KMS-11 (cell line): ENCODE data around the gene PGAP2.

Experiments
- H2AFZ ChIP-seq: fragments of 200-600 bp; sonication (generic); 2 replicates; pipeline ENCODE4 v1.6.1; 2016; ENCODE audit warnings: antibody characterized with exemption, mixed run types, low read depth
- H3K27ac ChIP-seq: fragments of 200-600 bp; sonication (generic); 2 replicates; pipeline ENCODE4 v1.6.1; 2016; ENCODE audit warnings: mild to moderate bottlenecking, mixed run types
- H3K27me3 ChIP-seq: fragments of 200-600 bp; sonication (generic); 2 replicates; pipeline ENCODE4 v1.6.1; 2017; ENCODE audit warnings: mild to moderate bottlenecking, low read depth, mixed run types, moderate library complexity; ENCODE audit not compliant: insufficient read depth
- H3K36me3 ChIP-seq: fragments of 200-600 bp; sonication (generic); 2 replicates; pipeline ENCODE4 v1.6.1; 2017; ENCODE audit warnings: mild to moderate bottlenecking, mixed run types; ENCODE audit not compliant: insufficient read depth
- H3K4me1 ChIP-seq: fragments of 200-600 bp; sonication (generic); 2 replicates; pipeline ENCODE4 v1.6.1; 2016; ENCODE audit warnings: mild to moderate bottlenecking, low read depth, mixed run types; ENCODE audit not compliant: poor library complexity, severe bottlenecking
- H3K4me2 ChIP-seq: fragments of 200-600 bp; sonication (generic); 2 replicates; pipeline ENCODE4 v1.7.0; 2016; ENCODE audit warnings: mild to moderate bottlenecking, mixed run types
- H3K4me3 ChIP-seq: fragments of 200-600 bp; sonication (generic); IDR thresholded peaks from 2 replicates; pipeline ENCODE4 v1.6.1; 2017; ENCODE audit warnings: low read depth, low read length, mixed read lengths; ENCODE audit not compliant: insufficient read depth
- H3K79me2 ChIP-seq: fragments of 200-600 bp; sonication (generic); 2 replicates; pipeline ENCODE4 v1.6.1; 2016; ENCODE audit warnings: low read depth, mixed run types; ENCODE audit not compliant: insufficient read depth
- H3K9ac ChIP-seq: fragments of 200-600 bp; sonication (generic); 2 replicates; pipeline ENCODE4 v1.6.1; 2016; ENCODE audit warnings: mild to moderate bottlenecking, mixed run types
- H4K20me1 ChIP-seq: fragments of 200-600 bp; sonication (generic); 2 replicates; pipeline ENCODE4 v1.6.1; 2016; ENCODE audit warnings: mild to moderate bottlenecking, mixed run types; ENCODE audit not compliant: insufficient read depth
- TF ChIP-seq, protein P1 (sequence below): fragments of 200-600 bp; sonication (generic); conservative IDR thresholded peaks from 2 replicates; pipeline ENCODE4 v1.6.1; 2017; ENCODE audit warnings: low read depth, mild to moderate bottlenecking, antibody characterized with exemption, low read length, moderate library complexity, mixed read lengths

Gene PGAP2

DNA sequence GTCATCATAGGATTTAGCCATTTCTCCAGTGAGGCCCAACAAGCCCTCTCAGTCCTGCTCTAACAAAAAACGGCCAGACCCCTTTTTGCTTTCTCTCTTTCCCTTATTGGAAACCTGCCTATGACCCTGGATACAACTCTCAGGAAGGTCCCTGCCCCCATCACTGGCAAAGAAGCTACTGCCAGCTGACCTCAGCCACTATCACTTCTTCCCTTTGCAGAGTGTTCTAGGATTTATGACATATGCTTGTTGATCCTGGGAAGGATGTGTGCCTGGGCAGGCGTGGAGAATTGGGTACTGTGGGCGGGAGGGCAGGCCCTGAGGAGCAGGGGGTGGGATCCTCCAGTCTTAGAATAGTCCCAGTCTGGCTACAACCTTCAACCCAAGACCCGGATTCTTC is 7.5 kb downstream of the PGAP2 start:
- H3K79me2 ChIP-seq, result no peaks in the 10 kb centered on the region
- TF ChIP-seq, protein P1, sequence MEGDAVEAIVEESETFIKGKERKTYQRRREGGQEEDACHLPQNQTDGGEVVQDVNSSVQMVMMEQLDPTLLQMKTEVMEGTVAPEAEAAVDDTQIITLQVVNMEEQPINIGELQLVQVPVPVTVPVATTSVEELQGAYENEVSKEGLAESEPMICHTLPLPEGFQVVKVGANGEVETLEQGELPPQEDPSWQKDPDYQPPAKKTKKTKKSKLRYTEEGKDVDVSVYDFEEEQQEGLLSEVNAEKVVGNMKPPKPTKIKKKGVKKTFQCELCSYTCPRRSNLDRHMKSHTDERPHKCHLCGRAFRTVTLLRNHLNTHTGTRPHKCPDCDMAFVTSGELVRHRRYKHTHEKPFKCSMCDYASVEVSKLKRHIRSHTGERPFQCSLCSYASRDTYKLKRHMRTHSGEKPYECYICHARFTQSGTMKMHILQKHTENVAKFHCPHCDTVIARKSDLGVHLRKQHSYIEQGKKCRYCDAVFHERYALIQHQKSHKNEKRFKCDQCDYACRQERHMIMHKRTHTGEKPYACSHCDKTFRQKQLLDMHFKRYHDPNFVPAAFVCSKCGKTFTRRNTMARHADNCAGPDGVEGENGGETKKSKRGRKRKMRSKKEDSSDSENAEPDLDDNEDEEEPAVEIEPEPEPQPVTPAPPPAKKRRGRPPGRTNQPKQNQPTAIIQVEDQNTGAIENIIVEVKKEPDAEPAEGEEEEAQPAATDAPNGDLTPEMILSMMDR, result no peak
- no peaks in the 10 kb centered on the region for H3K36me3 ChIP-seq
- H3K9ac ChIP-seq, result no peak overlapping the region
- no peaks in the 10 kb centered on the region for H3K4me1 ChIP-seq
- no peak overlapping the region for H3K4me3 ChIP-seq
- H3K4me2 ChIP-seq, result no peak overlapping the region
- no peak overlapping the region for H3K27ac ChIP-seq
- no peaks in the 10 kb centered on the region for H3K27me3 ChIP-seq
- H4K20me1 ChIP-seq, result no peaks in the 10 kb centered on the region
- no peak overlapping the region for H2AFZ ChIP-seq

DNA sequence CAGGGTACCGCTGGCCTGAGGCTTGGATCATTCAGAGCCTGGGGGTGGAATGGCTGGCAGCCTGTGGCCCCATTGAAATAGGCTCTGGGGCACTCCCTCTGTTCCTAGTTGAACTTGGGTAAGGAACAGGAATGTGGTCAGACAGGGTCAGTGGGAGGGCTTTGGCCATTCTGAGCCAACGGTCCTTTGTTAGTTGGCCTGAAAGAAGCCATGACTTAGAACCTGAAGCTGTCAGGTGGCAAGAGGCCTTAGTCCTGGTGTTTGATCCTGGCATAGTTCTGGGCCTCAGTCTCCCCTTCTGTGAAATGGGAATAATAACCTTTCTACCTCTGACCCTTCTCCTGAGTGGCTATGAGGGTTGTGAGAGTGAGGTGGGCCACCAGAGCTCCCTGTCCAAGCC is 8.3 kb downstream of the PGAP2 start:
- H3K9ac ChIP-seq, result no peak overlapping the region
- H3K4me2 ChIP-seq, result no peak overlapping the region
- TF ChIP-seq, protein P1, result no peak
- H3K36me3 ChIP-seq, result no peaks in the 10 kb centered on the region
- H4K20me1 ChIP-seq, result no peaks in the 10 kb centered on the region
- H3K27ac ChIP-seq, result no peak overlapping the region
- no peaks in the 10 kb centered on the region for H3K27me3 ChIP-seq
- H2AFZ ChIP-seq, result no peak overlapping the region
- no peak overlapping the region for H3K4me3 ChIP-seq
- H3K79me2 ChIP-seq, result no peaks in the 10 kb centered on the region
- no peaks in the 10 kb centered on the region for H3K4me1 ChIP-seq

DNA sequence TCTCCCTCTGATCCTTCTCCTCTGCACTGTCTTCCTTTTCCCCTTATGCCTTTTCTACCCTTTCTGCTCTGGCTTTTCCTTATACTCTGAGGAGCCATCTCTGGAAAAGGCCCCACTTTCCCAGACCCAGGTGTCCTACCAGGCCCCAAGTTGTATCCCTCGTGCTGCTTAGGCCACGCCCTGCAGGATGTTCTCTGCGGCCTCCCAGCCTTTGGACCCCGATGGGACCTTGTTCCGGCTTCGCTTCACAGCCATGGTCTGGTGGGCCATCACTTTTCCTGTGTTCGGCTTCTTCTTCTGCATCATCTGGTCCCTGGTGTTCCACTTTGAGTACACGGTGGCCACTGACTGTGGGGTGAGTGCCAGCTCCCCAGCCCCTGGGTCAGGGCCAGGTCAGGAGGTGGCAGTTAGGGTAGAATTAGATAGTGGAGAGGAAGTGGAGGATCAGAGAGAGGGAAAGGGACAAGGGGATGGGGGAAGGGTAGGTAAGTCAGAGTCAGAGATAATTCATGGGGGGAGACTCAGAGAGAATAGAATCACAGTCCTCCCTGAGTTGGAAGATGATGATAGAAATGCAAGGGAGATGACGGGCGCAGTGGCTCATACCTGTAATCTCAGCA is 8.9 kb downstream of the PGAP2 start:
- H3K4me2 ChIP-seq, result no peak overlapping the region
- no peaks in the 10 kb centered on the region for H3K4me1 ChIP-seq
- no peaks in the 10 kb centered on the region for H3K36me3 ChIP-seq
- H3K27me3 ChIP-seq, result no peaks in the 10 kb centered on the region
- no peak overlapping the region for H3K9ac ChIP-seq
- TF ChIP-seq, protein P1, result no peak
- H3K27ac ChIP-seq, result no peak overlapping the region
- no peak overlapping the region for H2AFZ ChIP-seq
- H3K4me3 ChIP-seq, result no peak overlapping the region
- no peaks in the 10 kb centered on the region for H3K79me2 ChIP-seq
- H4K20me1 ChIP-seq, result no peaks in the 10 kb centered on the region

GRCh38 chr11:3820971-3821370 is 12.6 kb downstream of the PGAP2 start:
- H4K20me1 ChIP-seq, result no peaks in the 10 kb centered on the region
- no peak overlapping the region for H2AFZ ChIP-seq
- H3K27ac ChIP-seq, result no peak overlapping the region
- no peaks in the 10 kb centered on the region for H3K27me3 ChIP-seq
- no peaks in the 10 kb centered on the region for H3K4me1 ChIP-seq
- no peak overlapping the region for H3K4me3 ChIP-seq
- H3K4me2 ChIP-seq, result no peak overlapping the region
- no peaks in the 10 kb centered on the region for H3K79me2 ChIP-seq
- TF ChIP-seq, protein P1, result no peak
- H3K9ac ChIP-seq, result no peak overlapping the region
- H3K36me3 ChIP-seq, result no peaks in the 10 kb centered on the region
